Adrenal gland (tissue), 12 donors: ENCODE results near the gene FMO1. TPM values are rescaled to one million over a fixed set of nuclear protein-coding genes. Genes with fewer than 3 reads are reported as not detected.

Source experiments
- DNase-seq, 7 donors: peaks; one replicate each; pipeline ENCODE4 v3.0.0-alpha.2; 2019 to 2020
- H3K27ac ChIP-seq, 5 donors: fragments of 200-600 bp; sonication (generic) in 4 of 5; 1 replicate in 3 of 5; 2 replicates in 2 of 5; pipeline versions ENCODE4 v1.5.1 to v1.8.0; 2016 to 2020; ENCODE audit warnings: mild to moderate bottlenecking in 1 of 5
- H3K27me3 ChIP-seq: fragments of 200-600 bp; 2 replicates; pipeline ENCODE4 v1.8.0; 2021
- H3K36me3 ChIP-seq, 2 donors: fragments of 200-600 bp; replicated peaks in 1 of 2; 1 replicate in 1 of 2; 2 replicates in 1 of 2; pipeline versions ENCODE4 v1.5.1 to v1.8.0; 2018 to 2022
- H3K4me1 ChIP-seq, 2 donors: fragments of 200-600 bp; replicated peaks in 1 of 2; 1 replicate in 1 of 2; 2 replicates in 1 of 2; pipeline versions ENCODE4 v1.5.1 to v1.8.0; 2018 to 2021
- H3K4me3 ChIP-seq, 4 donors: fragments of 200-600 bp; sonication (generic) in 3 of 4; one replicate each; pipeline ENCODE4 v1.5.1; 2016 to 2018
- H3K9me3 ChIP-seq, 3 donors: fragments of 200-600 bp; sonication (generic) in 1 of 3; replicated peaks in 1 of 3; 1 replicate in 2 of 3; 2 replicates in 1 of 3; pipeline versions ENCODE4 v1.5.1 to v1.8.0; 2016 to 2021
- CTCF ChIP-seq, 6 experiments: fragments of 450-650 bp in 4 of 6; fragments of 200-600 bp in 2 of 6; sonication (generic) in 1 of 6; IDR thresholded peaks; 1 replicate in 5 of 6; 2 replicates in 1 of 6; pipeline versions ENCODE4 v1.5.1 to v1.8.0; 2016 to 2021; ENCODE audit warnings: antibody characterized with exemption in 6 of 6, mild to moderate bottlenecking in 2 of 6, moderate library complexity in 1 of 6
- POLR2A ChIP-seq, 2 donors: fragments of 450-650 bp; IDR thresholded peaks; one replicate each; pipeline ENCODE4 v1.6.1; 2017; ENCODE audit warnings: antibody characterized with exemption in 2 of 2, mild to moderate bottlenecking in 2 of 2, moderate library complexity in 1 of 2
- WGBS, 4 donors: extraction: QIAGEN DNeasy Blood & Tissue Kit in 2 of 4; methylation state at CpG; one replicate each; pipeline versions ENCODE4 v1.1.5 to v1.1.7; 2013 to 2017; 5-methylcytosine and 5-hydroxymethylcytosine counted together
- intact Hi-C, 2 donors: fragments of 100-400 bp; cut with DNase I; formaldehyde crosslinking; loops; one replicate each; pipeline versions ENCODE4 v1.14.1 to v1.15.0; 2022 to 2023
- polyA plus RNA-seq, 3 donors: library from polyadenylated mRNA; stranded (reverse); fragments of 200-250 nt in 2 of 3; fragments of 350-450 nt in 1 of 3; fragmentation: Illumina TruSeq in 1 of 3; extraction: RNeasy Lipid Tissue Mini Kit (QIAGEN cat#74804) in 1 of 3; gene quantifications; one replicate each; pipeline ENCODE4 v1.2.3, GENCODE V29; 2013 to 2014
- total RNA-seq, 9 donors: library from RNA; depleted of rRNA in 4 of 9; stranded (reverse); fragments of >200 nt in 4 of 9; fragments of 120-200 nt in 1 of 9; fragmentation: NEBNext Ultra II Directional in 1 of 9; extraction: Animal tissue kit (Norgen Biotek cat#: 25700) in 1 of 9; gene quantifications; one replicate each; pipeline versions ENCODE4 v1.1.0 to v1.2.4, GENCODE V29; 2013 to 2023
- donor health status: healthy with polysubstance abuse.
- donor health status: Bipolar disorder and iron deficiency.
- donor health status: DM: yes; HTN: yes; CAD: no.
- donor health status: DM: no; HTN: no; CAD: no.
- donor health status: DM: no; HTN: no; CAD: no.
- donor health status: DM: yes; HTN: yes; CAD: no.

FMO1 gene
- total and polyA plus RNA-seq, 12 donors: 1.0 to 13.5 (median 6.0) TPM

- no peak overlapping the region for H3K4me3 ChIP-seq
- H3K4me1 ChIP-seq: peaks cover 18 to 35% of the 10 kb centered on the region in 2 donors
- WGBS, 4 donors: 31 to 39% (median 34%) methylated on average over 3 to 5 of the region's 5 CpGs
- intact Hi-C loops: no loop called here
- no peaks in the 10 kb centered on the region for H3K36me3 ChIP-seq
- no peaks in the 10 kb centered on the region for H3K9me3 ChIP-seq
- peak overlapping the region in 3 of 5 donors; percentile 65 to 84 (median 69) for H3K27ac ChIP-seq
- DNase-seq: peak in 6 of 7 donors; percentile 33 to 75 (median 58)
- H3K27me3 ChIP-seq: no peaks in the 10 kb centered on the region
- TF ChIP-seq CTCF (IDR thresholded peaks at IDR 0.05) (no peak), POLR2A (IDR thresholded peaks at IDR 0.05) (no peak)
These were observed 9.3 kb downstream of the FMO1 start for GRCh38 chr1:171257607-171258076.

GRCh38 chr1:171258429-171258828 is 10.1 kb downstream of the FMO1 start:
- H3K4me3 ChIP-seq: no peak overlapping the region
- no peaks in the 10 kb centered on the region for H3K36me3 ChIP-seq
- no peaks in the 10 kb centered on the region for H3K9me3 ChIP-seq
- TF ChIP-seq POLR2A (IDR thresholded peaks at IDR 0.05) (no peak), CTCF (IDR thresholded peaks at IDR 0.05) (no peak)
- peak overlapping the region in 4 of 5 donors; percentile 42 to 84 (median 67) for H3K27ac ChIP-seq
- intact Hi-C loops: no loop called here
- 40 to 50% (median 41%) methylated on average over 3 of the region's 3 CpGs for WGBS, 4 donors
- no peaks in the 10 kb centered on the region for H3K27me3 ChIP-seq
- H3K4me1 ChIP-seq: peaks cover 18 to 35% of the 10 kb centered on the region in 2 donors
- DNase-seq: peak in 2 of 7 donors; percentile 8 to 22

GRCh38 chr1:171258943-171259342 is 10.6 kb downstream of the FMO1 start:
- H3K4me1 ChIP-seq: peaks cover 18 to 35% of the 10 kb centered on the region in 2 donors
- intact Hi-C loops: no loop called here
- WGBS, 4 donors: 28 to 48% (median 43%) methylated on average over 2 of the region's 2 CpGs
- H3K36me3 ChIP-seq: no peaks in the 10 kb centered on the region
- H3K27me3 ChIP-seq: no peaks in the 10 kb centered on the region
- H3K27ac ChIP-seq: peak overlapping the region in 4 of 5 donors; percentile 42 to 84 (median 67)
- no peak for TF ChIP-seq CTCF (IDR thresholded peaks at IDR 0.05)
- no peak for TF ChIP-seq POLR2A (IDR thresholded peaks at IDR 0.05)
- no peaks in the 10 kb centered on the region for H3K9me3 ChIP-seq
- DNase-seq: peak in 2 of 7 donors; percentile 23
- H3K4me3 ChIP-seq: no peak overlapping the region

GRCh38 chr1:171261336-171261735 is 13.0 kb downstream of the FMO1 start:
- Histone ChIP-seq H3K4me3 (no peak overlapping the region), H3K27ac (no peak overlapping the region), H3K4me1 (peaks cover 18 to 35% of the 10 kb centered on the region in 2 donors), H3K9me3 (no peaks in the 10 kb centered on the region), H3K27me3 (no peaks in the 10 kb centered on the region), H3K36me3 (no peaks in the 10 kb centered on the region)
- TF ChIP-seq CTCF (IDR thresholded peaks at IDR 0.05): no peak
- no peak for TF ChIP-seq POLR2A (IDR thresholded peaks at IDR 0.05)
- DNase-seq: no peak
- WGBS, 4 donors: 87 to 97% (median 92%) methylated on average over 4 of the region's 4 CpGs
- intact Hi-C loops: no loop called here
